CD4-positive, alpha-beta T cell treated with Interleukin-10 for 1 hour (primary cell): ENCODE data around the gene VPS45.
"Not testable (repeated sequence)": the region's sequence is repeated elsewhere in the genome, so short reads cannot be mapped to it uniquely, and the experiment has no call there.

Source experiments
- DNase-seq: peaks from one replicate; pipeline ENCODE4 v3.0.0-alpha.2; 2020

Gene VPS45

GRCh38 chr1:150135400-150135799, 67.8 kb downstream of the VPS45 start:
- DNase-seq: not testable (repeated sequence)

- DNase-seq: no peak
These were observed 70.5 kb downstream of the VPS45 start for GRCh38 chr1:150138044-150138443.

- DNase-seq: no peak
These were observed 73.9 kb downstream of the VPS45 start for GRCh38 chr1:150141452-150141851.

- DNase-seq: no peak
These were observed 74.5 kb downstream of the VPS45 start for GRCh38 chr1:150142083-150142482.

- no peak for DNase-seq
These were observed 77.0 kb downstream of the VPS45 start for GRCh38 chr1:150144606-150145005.

GRCh38 chr1:150146016-150146415, 78.4 kb downstream of the VPS45 start:
- not testable (repeated sequence) for DNase-seq

GRCh38 chr1:150146849-150147542, 79.4 kb downstream of the VPS45 start:
- DNase-seq: no peak

- DNase-seq: no peak
These were observed 81.3 kb downstream of the VPS45 start for GRCh38 chr1:150148837-150149270.

GRCh38 chr1:150149271-150150132, 81.9 kb downstream of the VPS45 start, which contains the start of gene PLEKHO1:
Gene PLEKHO1 (plus strand): TSS chr1:150149916. CDS start chr1:150150258, 342 bp downstream.
- DNase-seq: peak; percentile 86

- DNase-seq: no peak
These were observed 82.8 kb downstream of the VPS45 start for GRCh38 chr1:150150133-150151021.

- peak; percentile 82 for DNase-seq
These were observed 84.0 kb downstream of the VPS45 start for GRCh38 chr1:150151291-150152181.

- DNase-seq: no peak
These were observed 84.6 kb downstream of the VPS45 start for GRCh38 chr1:150152182-150152536.

- no peak for DNase-seq
These were observed 85.3 kb downstream of the VPS45 start for GRCh38 chr1:150152772-150153456.

- DNase-seq: no peak
These were observed 86.6 kb downstream of the VPS45 start for GRCh38 chr1:150154143-150154542.

GRCh38 chr1:150155413-150156071, 88.0 kb downstream of the VPS45 start:
- DNase-seq: no peak

GRCh38 chr1:150156868-150157603, 89.5 kb downstream of the VPS45 start:
- DNase-seq: no peak

- DNase-seq: no peak
These were observed 92.0 kb downstream of the VPS45 start for GRCh38 chr1:150159550-150159949.

GRCh38 chr1:150160964-150161621, 93.5 kb downstream of the VPS45 start:
- DNase-seq: no peak
